LNCAP (cell line): Measurements from ENCODE around the gene PROK2.

Experiments
- TF ChIP-seq, protein P1 (sequence below): fragments of 450-650 bp; IDR thresholded peaks from 2 replicates; pipeline ENCODE4 v1.5.1; 2017; ENCODE audit warnings: mild to moderate bottlenecking

Gene PROK2

DNA sequence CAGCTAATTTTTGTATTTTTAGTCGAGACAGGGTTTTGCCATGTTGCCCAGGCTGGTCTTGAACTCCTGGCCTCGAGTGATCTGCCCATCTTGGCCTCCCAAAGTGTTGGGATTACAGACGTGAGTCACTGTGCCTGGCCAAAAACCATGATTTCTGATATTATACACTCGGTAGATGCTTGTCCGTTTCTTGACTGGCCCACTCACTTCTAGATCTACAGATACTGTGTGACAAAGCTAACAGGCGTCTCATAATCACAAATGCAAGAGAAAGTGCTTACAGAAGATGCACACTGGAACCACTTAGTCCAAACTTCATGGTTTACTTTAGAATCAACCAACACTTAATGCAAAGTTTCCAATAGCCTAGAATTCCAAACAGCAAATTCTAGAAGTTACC, 8.4 kb downstream of the PROK2 start:
- TF ChIP-seq, protein P1, sequence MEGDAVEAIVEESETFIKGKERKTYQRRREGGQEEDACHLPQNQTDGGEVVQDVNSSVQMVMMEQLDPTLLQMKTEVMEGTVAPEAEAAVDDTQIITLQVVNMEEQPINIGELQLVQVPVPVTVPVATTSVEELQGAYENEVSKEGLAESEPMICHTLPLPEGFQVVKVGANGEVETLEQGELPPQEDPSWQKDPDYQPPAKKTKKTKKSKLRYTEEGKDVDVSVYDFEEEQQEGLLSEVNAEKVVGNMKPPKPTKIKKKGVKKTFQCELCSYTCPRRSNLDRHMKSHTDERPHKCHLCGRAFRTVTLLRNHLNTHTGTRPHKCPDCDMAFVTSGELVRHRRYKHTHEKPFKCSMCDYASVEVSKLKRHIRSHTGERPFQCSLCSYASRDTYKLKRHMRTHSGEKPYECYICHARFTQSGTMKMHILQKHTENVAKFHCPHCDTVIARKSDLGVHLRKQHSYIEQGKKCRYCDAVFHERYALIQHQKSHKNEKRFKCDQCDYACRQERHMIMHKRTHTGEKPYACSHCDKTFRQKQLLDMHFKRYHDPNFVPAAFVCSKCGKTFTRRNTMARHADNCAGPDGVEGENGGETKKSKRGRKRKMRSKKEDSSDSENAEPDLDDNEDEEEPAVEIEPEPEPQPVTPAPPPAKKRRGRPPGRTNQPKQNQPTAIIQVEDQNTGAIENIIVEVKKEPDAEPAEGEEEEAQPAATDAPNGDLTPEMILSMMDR, result no peak

DNA sequence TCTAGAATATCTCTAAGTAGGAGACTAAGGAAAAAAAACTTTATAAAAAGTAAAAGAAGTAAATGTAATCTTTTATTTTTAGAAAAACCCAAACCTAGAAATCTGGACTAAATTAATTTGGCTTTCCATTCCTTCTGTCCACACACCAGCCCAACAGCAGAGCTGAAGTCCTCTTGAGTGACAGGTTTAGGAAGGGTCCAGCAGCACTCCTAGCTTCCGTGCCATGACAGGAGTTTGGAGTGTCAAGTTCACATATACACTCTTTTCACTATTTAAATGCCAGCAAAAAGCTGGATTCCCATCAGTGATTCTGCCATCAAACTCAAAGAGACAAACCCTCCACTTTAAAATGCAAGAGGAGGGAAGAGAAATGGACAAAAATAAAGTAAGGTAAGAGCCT, 13.1 kb downstream of the PROK2 start:
- TF ChIP-seq, protein P1, result no peak

DNA sequence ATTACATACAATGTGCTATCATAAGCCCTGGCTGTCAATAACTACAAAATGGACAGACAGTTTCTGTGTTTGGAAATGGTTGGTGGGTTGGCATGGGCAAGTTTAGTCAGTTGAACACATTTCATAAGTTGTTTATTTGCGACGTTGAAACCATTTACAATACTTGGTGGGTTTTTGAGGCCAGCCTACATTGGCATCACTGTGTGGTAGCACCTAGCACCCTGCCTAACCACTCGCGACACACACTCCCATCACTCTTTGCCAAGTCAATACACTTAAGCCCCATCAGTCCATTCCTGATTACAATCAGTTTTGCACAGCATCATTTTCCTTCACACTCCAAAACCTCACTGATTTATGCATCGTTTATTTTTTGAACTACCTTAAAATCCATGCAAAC, 13.8 kb downstream of the PROK2 start:
- TF ChIP-seq, protein P1, result no peak

DNA sequence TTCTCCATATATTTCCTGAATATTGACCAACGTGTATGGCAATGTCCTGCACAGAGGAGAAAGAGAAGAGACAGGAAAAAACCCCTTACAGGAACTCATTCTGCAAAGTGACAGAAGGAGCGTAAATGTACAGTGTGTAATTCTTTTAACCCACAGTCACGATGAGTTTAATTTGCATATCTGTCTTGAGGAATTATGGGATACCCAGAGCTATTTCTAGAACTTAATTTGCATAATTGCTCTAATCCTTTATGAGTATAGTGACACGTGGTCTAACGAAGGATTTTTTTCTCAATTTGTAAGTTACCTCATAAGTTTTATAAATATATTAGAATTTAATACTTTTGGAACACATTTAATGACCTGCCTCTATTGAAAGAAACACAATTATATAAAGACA, 21.5 kb downstream of the PROK2 start:
- TF ChIP-seq, protein P1, result no peak

DNA sequence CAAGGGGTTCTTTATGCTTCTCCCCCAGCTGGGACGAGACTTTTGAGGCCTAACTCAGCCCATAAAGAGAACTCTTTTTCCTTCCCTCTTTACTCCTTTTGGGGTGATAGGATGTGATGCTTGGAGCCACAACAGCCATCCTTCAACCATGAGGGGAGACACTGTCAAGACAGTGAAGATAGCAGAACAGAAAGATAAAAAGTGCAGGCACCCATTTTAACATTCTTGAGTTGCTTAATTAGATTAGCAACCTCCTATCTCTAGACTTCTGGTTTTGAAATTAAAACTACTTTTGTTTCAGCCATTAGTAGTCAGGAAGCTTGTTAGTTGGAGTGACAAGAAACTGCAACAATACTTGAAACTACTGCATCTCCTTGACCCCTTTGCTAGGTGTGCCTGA, 24.8 kb downstream of the PROK2 start:
- TF ChIP-seq, protein P1, result no peak

DNA sequence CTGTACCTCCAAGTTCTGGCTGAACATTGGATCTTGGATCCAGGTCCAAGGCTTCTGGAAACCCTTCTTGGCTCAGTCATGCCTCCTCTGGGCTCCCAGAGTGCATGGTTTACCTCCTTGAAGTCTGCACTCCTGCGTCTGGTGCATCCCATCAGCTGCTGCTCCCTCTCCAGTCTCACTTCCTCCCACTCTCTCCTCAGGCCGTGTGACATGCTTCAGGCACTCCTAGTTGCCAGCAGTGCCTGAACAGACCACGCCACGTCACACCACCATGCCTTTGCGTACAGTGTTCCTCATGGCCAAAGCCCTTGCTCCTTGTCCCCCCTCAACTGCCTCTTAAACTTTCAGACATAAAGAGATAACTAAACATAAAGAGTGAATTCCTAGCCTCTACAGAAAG, 25.5 kb downstream of the PROK2 start:
- TF ChIP-seq, protein P1, result no peak

DNA sequence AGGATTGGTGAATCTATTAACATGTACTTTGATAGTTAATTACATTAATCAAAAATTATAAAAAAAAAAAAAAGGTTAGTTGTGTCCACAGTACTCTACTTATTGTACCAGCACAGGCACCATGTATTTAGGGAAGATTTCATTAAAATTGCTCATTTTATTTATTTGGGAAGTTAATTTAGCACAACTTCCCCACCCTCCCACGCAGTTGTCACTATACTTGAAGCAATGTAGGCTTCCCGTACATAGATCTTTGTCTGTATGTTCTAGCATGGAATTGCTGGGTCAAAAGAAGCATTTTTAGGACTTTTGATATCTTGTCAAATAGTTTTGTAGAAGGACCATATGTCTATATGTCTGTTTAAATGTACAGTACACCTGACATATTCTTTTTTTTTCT, 26.9 kb downstream of the PROK2 start:
- TF ChIP-seq, protein P1, result no peak

DNA sequence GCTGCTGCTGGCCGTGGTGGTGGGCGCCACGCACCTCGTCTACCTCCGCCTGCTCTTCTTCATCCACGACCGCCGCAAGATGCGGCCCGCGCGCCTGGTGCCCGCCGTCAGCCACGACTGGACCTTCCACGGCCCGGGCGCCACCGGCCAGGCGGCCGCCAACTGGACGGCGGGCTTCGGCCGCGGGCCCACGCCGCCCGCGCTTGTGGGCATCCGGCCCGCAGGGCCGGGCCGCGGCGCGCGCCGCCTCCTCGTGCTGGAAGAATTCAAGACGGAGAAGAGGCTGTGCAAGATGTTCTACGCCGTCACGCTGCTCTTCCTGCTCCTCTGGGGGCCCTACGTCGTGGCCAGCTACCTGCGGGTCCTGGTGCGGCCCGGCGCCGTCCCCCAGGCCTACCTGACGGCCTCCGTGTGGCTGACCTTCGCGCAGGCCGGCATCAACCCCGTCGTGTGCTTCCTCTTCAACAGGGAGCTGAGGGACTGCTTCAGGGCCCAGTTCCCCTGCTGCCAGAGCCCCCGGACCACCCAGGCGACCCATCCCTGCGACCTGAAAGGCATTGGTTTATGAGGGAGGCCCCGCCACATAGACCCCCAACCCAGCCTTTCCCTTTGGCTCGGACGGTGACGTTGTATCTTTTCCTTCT, 30.2 kb downstream of the PROK2 start:
- TF ChIP-seq, protein P1, result no peak
